Measurements from ENCODE around the gene TMEM161A. TPM values are rescaled to one million over a fixed set of nuclear protein-coding genes. Genes with fewer than 3 reads are reported as not detected.

TMEM161A gene
- total RNA-seq, 1 donor from 2014 or later = 31.7 TPM

DNA sequence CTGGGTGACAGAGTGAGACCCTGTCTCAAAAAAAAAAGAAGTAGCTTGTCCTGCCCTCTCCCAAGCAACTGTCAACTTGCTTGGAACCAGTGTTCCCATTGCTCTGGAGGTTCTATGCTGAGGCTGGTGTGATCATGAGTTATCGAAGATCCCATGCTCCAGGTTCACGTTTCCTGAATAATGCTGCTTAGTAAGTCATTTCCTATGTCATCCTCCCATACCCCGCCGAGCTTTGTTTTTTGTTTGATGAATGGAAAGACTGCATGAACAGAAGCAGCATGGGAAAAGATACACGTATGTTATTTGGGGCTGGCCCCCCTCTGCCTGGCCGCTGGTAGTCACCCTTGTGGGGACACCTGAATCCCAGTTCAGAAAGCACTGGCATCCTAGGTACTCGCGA, 63.2 kb downstream of the TMEM161A start:
- intact Hi-C loops (cut with DNase I) = no loop called here
- H3K9me3 ChIP-seq = no peaks in the 10 kb centered on the region

DNA sequence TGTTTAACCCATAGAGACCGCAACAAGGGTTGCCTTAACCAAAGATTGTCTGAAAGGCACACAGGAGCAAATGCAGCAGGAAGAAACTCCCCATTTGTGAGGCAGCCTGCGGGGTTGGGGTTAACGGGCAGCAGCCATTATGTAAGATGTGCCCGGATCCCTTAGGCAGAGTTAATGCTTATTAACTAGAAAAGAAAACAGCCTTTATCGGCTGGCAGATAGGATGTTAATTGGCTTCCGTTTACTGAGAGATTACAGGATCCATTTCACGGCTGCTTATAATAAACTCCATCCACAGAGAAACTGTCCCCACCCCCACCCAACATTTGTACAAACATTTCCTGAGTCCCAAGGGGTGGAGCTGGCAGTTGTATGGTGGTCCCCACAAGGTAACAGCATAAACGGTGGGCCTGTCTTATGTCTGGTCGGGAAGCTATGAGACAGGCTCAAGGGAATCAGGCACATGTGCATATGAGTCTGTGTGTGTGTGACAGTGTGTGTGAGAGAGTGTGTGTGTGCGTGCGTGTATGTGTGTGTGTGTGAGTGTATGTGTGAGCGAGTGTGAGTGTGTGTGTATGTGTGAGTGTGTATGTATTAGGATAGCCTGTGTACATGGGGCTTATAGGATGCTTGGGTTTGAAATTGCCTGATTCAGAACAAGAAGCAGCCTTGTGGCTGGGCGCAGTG, 63.9 kb downstream of the TMEM161A start:
- H3K36me3 ChIP-seq = no peaks in the 10 kb centered on the region
- no peak overlapping the region for H3K4me3 ChIP-seq
- H3K27me3 ChIP-seq = no peaks in the 10 kb centered on the region
- TF ChIP-seq POLR2A (IDR thresholded peaks at IDR 0.05) (no peak), POLR2AphosphoS5 (IDR thresholded peaks at IDR 0.05; ENCODE audit: insufficient read depth in 1 of 2, low read depth in 1 of 2) (no peak)
- TF ChIP-seq, protein P1, sequence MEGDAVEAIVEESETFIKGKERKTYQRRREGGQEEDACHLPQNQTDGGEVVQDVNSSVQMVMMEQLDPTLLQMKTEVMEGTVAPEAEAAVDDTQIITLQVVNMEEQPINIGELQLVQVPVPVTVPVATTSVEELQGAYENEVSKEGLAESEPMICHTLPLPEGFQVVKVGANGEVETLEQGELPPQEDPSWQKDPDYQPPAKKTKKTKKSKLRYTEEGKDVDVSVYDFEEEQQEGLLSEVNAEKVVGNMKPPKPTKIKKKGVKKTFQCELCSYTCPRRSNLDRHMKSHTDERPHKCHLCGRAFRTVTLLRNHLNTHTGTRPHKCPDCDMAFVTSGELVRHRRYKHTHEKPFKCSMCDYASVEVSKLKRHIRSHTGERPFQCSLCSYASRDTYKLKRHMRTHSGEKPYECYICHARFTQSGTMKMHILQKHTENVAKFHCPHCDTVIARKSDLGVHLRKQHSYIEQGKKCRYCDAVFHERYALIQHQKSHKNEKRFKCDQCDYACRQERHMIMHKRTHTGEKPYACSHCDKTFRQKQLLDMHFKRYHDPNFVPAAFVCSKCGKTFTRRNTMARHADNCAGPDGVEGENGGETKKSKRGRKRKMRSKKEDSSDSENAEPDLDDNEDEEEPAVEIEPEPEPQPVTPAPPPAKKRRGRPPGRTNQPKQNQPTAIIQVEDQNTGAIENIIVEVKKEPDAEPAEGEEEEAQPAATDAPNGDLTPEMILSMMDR (IDR thresholded peaks at IDR 0.05) = no peak
- no peak overlapping the region for H3K27ac ChIP-seq
- no peaks in the 10 kb centered on the region for H3K9me3 ChIP-seq
- peaks cover 3% of the 10 kb centered on the region for H3K4me1 ChIP-seq
- DNase-seq (ENCODE audit: extremely low spot score in 2 of 2) = no peak
- intact Hi-C loops (cut with DNase I) = no loop called here

More for the DNA sequence above, 63.2 kb downstream of the TMEM161A start:
- Histone ChIP-seq H3K36me3 (no peaks in the 10 kb centered on the region), H3K27me3 (no peaks in the 10 kb centered on the region), H3K4me1 (no peaks in the 10 kb centered on the region), H3K27ac (no peak overlapping the region), H3K4me3 (no peak overlapping the region)
- TF ChIP-seq, protein P1 (IDR thresholded peaks at IDR 0.05) = no peak
- TF ChIP-seq POLR2AphosphoS5 (IDR thresholded peaks at IDR 0.05; ENCODE audit: insufficient read depth in 1 of 2, low read depth in 1 of 2) (no peak), POLR2A (IDR thresholded peaks at IDR 0.05) (no peak)
- DNase-seq (ENCODE audit: extremely low spot score in 2 of 2) = no peak

DNA sequence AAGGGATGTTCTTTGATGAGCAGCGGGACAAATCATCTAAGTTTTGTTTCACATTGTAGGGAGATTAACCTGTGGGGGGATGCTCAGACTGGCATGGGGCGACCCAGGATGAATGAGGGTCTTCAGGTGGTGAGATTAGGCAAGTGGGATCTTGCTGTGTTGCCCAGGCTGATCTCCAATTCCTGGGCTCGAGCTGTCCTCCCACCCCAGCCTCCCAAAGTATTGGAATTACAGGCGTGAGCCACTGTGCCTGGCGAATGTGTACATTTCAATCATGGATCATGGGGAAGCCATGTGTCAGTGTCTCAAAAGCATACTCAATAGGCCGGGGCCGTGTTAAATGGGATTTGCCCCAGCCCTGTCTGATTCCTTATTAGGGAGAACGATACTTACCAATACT, 66.4 kb downstream of the TMEM161A start:
- TF ChIP-seq, protein P1 (IDR thresholded peaks at IDR 0.05) = no peak
- TF ChIP-seq POLR2A (IDR thresholded peaks at IDR 0.05) (no peak), POLR2AphosphoS5 (IDR thresholded peaks at IDR 0.05; ENCODE audit: insufficient read depth in 1 of 2, low read depth in 1 of 2) (no peak)
- intact Hi-C loops (cut with DNase I) = no loop called here
- no peak for DNase-seq (ENCODE audit: extremely low spot score in 2 of 2)
- Histone ChIP-seq H3K4me1 (peaks cover 18% of the 10 kb centered on the region), H3K9me3 (no peaks in the 10 kb centered on the region), H3K36me3 (no peaks in the 10 kb centered on the region), H3K27ac (no peak overlapping the region), H3K4me3 (no peak overlapping the region), H3K27me3 (no peaks in the 10 kb centered on the region)

Other genes starting within 250 kb of the TMEM161A start
- 0.49 TPM for gene CERS1, start 242.3 kb downstream of the TMEM161A start, total RNA-seq
- 212 TPM for gene COPE, start 219.1 kb downstream of the TMEM161A start, total RNA-seq
- gene DDX49, start 218.8 kb downstream of the TMEM161A start, total RNA-seq = 36.3 TPM
- 30.9 TPM for gene HOMER3, start 197.3 kb downstream of the TMEM161A start, total RNA-seq
- gene SUGP2, start 105.0 kb downstream of the TMEM161A start, total RNA-seq = 57.9 TPM
- 26.5 TPM for gene ARMC6, start 104.9 kb downstream of the TMEM161A start, total RNA-seq
- gene SLC25A42, start 74.5 kb downstream of the TMEM161A start, total RNA-seq = 6.6 TPM
- gene MEF2B, start 31.8 kb upstream of the TMEM161A start, total RNA-seq = not detected
- gene BORCS8, start 53.7 kb upstream of the TMEM161A start, total RNA-seq = 18.9 TPM
- gene RFXANK, start 53.8 kb upstream of the TMEM161A start, total RNA-seq = 61.6 TPM
- gene NR2C2AP, start 64.9 kb upstream of the TMEM161A start, total RNA-seq = 12.5 TPM
- not detected for gene NCAN, start 73.5 kb upstream of the TMEM161A start, total RNA-seq
- gene TM6SF2, start 134.8 kb upstream of the TMEM161A start, total RNA-seq = not detected
- 25.5 TPM for gene SUGP1, start 182.0 kb upstream of the TMEM161A start, total RNA-seq
- 55.2 TPM for gene MAU2, start 182.4 kb upstream of the TMEM161A start, total RNA-seq